ENCODE results near the gene KIF21B.

The KIF21B gene

DNA sequence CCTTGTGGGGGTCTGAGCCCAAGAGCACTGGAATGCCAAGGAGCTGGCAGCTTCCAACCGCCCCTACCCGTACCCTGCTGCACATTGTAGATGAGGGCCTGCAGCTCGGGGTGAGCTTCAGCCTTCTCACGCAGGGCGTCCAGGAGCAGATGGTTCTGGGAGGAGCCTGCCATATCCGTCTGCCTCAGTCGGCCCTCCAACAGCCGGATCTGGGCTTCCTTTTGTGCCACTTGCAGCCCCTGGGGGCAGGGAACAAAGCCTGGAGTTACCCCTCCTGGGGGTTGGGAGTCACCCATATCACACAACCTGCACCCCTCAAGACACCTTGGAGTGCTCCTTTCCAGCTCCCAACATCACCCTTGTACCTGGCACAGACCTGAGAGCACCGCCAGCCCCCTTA lies 34.8 kb downstream of the KIF21B start:
- no peak for TF ChIP-seq POLR2A (IDR thresholded peaks at IDR 0.05; ENCODE audit: low read depth, low read length)
- no peak for TF ChIP-seq TAF1 (IDR thresholded peaks at IDR 0.05; ENCODE audit: borderline replicate concordance, low read depth, low read length)
- TF ChIP-seq POLR2AphosphoS5 (IDR thresholded peaks at IDR 0.05; ENCODE audit: low read depth, low read length) = no peak
- DNase-seq (ENCODE audit: insufficient read length) = no peak
- no peak for FAIRE-seq

DNA sequence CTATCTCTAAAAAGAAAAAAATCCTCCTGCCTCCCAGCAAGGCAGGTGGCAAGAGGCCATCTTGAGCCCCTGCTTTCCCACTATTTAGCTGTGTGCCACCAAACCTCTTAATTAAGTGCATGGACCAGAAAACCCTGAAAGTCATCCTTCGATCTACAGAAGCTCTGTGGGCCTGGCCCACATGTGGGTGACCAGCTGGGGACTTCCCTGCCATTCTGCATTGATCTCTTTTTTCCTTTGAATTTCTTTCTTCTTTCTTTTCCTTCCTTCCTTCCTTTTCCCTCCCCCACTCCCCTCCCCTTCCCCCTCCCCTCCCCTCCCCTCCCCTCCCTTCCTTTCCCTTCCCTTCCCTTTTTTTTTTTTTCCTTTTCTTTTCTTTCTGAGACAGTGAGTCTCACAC lies 38.0 kb downstream of the KIF21B start:
- TF ChIP-seq POLR2AphosphoS5 (IDR thresholded peaks at IDR 0.05; ENCODE audit: low read depth, low read length) (no peak), POLR2A (IDR thresholded peaks at IDR 0.05; ENCODE audit: low read depth, low read length) (no peak)
- DNase-seq (ENCODE audit: insufficient read length) (no peak), FAIRE-seq (no peak)

DNA sequence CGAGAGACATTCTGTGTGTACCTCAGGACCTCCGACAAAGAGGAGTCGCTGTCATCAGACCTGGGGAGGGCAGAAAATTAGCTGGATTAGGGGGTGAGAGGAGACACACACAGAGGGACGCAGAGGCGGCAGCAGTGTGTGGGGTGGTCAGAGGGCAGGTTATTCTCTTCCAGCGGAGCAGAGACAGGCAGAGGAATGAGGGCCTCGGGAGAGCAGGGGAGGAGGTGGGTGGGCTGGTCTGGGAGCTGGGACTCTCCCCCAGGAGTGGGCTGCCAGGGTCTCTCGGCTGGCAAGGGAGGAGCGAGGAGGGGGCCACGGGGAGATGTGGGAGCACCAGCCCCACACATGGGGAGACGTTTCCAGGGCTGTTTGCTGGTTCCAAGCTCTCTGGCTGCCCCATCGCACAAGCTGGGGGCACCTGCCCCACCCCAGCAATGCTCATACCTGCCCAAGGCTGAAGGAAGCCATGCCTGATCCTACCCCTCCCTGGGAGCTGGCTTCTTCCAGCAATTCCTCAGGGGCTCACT lies 40.4 kb downstream of the KIF21B start:
- FAIRE-seq (no peak), DNase-seq (ENCODE audit: insufficient read length) (no peak)
- no peak for TF ChIP-seq TAF1 (IDR thresholded peaks at IDR 0.05; ENCODE audit: borderline replicate concordance, low read depth, low read length)
- no peak for TF ChIP-seq POLR2A (IDR thresholded peaks at IDR 0.05; ENCODE audit: low read depth, low read length)
- TF ChIP-seq POLR2AphosphoS5 (IDR thresholded peaks at IDR 0.05; ENCODE audit: low read depth, low read length) = no peak

DNA sequence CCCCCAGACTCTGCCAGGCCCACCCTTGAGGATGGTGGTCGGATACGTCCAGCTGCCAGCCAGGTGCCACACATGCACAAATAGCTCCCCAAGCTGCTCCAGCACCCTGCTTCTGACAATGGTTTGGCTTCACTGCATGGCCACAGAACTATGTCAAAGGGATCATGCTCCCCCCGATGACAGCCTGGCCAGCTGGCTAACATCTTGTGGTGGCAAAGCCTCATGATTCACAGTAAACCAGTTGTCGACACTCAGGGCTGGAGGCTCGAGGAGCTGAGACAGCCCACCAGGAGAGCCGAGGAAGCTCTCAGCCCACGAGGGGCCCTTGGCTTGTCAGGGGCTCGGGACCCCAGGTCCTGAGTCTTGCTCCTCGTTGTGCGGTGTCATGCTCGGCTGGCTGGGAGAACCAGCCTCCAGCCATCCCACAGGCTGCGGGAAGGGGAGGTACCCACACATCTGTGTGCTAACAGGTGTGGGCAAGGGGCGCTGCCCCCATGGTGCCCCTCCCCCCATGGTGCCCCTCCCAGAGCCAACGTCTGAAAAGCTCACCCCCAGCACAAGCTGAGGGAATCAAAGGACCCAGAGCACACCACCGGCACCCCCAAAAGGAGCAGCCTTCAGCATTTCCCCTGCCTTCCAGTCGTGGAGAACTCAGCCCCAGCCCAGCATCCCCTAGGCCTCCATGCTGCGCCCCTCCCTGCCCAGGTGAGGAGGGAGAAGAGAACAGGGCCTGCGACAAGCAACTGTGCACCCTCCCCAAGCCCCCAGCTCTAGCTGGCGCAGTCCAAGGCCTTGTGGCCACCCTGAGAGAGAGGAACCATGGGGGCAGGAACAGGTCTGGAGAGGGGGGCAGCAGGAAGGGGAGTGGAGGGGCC lies 41.2 kb downstream of the KIF21B start:
- DNase-seq (ENCODE audit: insufficient read length) (no peak), FAIRE-seq (no peak)
- no peak for TF ChIP-seq POLR2AphosphoS5 (IDR thresholded peaks at IDR 0.05; ENCODE audit: low read depth, low read length)
- TF ChIP-seq TAF1 (IDR thresholded peaks at IDR 0.05; ENCODE audit: borderline replicate concordance, low read depth, low read length) = no peak
- TF ChIP-seq POLR2A (IDR thresholded peaks at IDR 0.05; ENCODE audit: low read depth, low read length) = no peak

DNA sequence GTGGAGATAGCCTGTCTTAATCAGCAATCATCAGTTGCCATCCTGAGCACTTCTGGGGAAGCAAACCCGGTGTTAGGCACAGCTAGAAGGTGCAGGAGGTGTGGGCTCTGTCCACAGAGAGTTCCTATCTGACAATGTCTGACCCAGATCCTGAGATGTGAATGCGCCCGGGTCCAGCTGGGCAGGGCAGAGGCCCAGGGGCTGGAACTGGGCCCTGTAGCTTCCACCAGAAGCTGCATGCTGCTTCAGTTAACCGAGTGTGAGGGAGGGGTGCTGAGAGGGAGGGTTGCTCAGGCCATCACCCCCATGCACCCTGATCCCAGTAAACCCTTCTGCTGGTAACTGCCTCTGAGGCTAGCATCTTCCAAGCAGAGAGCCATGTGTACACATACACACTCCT lies 42.2 kb downstream of the KIF21B start:
- TF ChIP-seq TAF1 (IDR thresholded peaks at IDR 0.05; ENCODE audit: borderline replicate concordance, low read depth, low read length) = no peak
- no peak for TF ChIP-seq POLR2AphosphoS5 (IDR thresholded peaks at IDR 0.05; ENCODE audit: low read depth, low read length)
- no peak for TF ChIP-seq POLR2A (IDR thresholded peaks at IDR 0.05; ENCODE audit: low read depth, low read length)
- FAIRE-seq = no peak
- DNase-seq (ENCODE audit: insufficient read length) = no peak

DNA sequence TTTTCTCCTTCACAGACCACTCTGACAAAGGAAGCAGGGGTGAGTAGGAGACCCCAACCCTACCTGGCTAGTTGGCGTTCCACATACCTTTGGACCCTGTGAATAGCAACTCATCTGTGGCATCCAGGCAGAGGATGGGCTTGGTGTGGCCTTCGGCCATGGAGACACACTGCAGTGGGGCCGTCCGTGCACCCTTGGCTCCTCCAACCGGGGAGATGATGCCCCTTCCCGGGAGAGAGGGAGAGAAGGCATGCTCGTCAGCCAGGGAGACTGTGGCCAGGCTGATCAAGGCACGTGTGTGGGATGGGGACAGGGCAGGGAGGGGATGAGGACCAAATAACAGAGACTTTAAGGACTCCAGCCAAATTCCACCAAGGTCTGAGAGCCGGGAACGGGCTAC lies 42.6 kb downstream of the KIF21B start:
- FAIRE-seq (no peak), DNase-seq (ENCODE audit: insufficient read length) (no peak)
- TF ChIP-seq TAF1 (IDR thresholded peaks at IDR 0.05; ENCODE audit: borderline replicate concordance, low read depth, low read length) (no peak), POLR2A (IDR thresholded peaks at IDR 0.05; ENCODE audit: low read depth, low read length) (no peak), POLR2AphosphoS5 (IDR thresholded peaks at IDR 0.05; ENCODE audit: low read depth, low read length) (no peak)

DNA sequence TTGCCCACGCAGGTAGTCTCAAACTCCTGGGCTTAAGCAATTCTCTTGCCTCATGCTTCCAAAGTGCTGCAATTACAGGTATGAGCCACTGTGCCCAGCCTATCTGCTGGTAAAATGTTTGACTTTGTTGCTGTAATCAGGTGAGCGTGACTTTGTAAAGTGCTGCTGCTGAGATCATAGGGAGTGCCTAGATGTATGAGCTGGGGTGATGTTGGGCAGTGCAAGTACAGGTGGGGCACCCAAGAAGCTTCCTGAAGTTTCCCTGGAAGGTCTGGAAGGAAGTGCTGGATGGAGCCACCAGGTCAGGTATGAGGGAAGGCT lies 43.1 kb downstream of the KIF21B start:
- TF ChIP-seq POLR2A (IDR thresholded peaks at IDR 0.05; ENCODE audit: low read depth, low read length) (no peak), TAF1 (IDR thresholded peaks at IDR 0.05; ENCODE audit: borderline replicate concordance, low read depth, low read length) (no peak), POLR2AphosphoS5 (IDR thresholded peaks at IDR 0.05; ENCODE audit: low read depth, low read length) (no peak)
- DNase-seq (ENCODE audit: insufficient read length) = no peak
- no peak for FAIRE-seq

DNA sequence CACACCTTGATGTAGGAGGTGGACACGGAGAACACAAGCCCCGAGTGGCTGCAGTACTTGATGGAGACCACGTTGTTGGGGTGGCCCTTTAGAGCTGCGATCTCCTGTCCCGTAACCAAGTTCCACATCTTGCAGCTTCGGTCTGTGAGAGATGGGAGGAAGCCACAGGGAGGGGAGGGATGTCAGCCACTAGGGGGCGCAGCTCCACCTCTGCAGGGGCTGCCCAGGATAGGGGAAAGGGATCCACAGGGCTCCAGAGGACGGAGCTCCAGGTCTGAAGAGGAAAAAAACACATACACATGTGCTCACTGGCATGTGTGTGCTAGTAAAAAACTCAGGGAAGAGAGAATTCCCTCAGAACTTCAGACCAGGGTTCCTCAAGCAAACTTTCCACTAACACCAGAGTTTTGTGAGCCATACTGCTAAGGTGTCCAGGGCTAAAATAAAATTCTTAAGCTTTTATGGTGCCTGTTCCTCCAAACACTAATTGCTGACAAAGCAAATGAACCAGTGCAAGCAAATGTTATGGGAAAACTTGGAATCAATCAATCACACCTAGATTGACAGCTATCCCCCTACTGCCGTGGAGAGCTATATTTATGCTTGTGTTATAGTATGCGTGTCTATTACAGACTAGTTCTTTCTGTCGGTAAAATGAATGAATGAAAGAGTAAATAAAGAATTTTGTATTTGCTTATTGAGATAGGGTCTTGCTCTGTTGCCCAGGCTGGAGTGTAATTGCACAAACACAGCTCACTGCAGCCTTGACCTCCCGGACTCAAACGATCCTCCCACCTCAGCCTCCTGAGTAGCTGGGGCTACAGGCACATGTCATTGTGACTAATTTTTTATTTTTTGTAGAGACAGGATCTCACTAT lies 43.7 kb downstream of the KIF21B start:
- FAIRE-seq (peak; percentile 86), DNase-seq (ENCODE audit: insufficient read length) (peak; percentile 76)
- TF ChIP-seq POLR2A (IDR thresholded peaks at IDR 0.05; ENCODE audit: low read depth, low read length) (no peak), TAF1 (IDR thresholded peaks at IDR 0.05; ENCODE audit: borderline replicate concordance, low read depth, low read length) (no peak), POLR2AphosphoS5 (IDR thresholded peaks at IDR 0.05; ENCODE audit: low read depth, low read length) (no peak)

DNA sequence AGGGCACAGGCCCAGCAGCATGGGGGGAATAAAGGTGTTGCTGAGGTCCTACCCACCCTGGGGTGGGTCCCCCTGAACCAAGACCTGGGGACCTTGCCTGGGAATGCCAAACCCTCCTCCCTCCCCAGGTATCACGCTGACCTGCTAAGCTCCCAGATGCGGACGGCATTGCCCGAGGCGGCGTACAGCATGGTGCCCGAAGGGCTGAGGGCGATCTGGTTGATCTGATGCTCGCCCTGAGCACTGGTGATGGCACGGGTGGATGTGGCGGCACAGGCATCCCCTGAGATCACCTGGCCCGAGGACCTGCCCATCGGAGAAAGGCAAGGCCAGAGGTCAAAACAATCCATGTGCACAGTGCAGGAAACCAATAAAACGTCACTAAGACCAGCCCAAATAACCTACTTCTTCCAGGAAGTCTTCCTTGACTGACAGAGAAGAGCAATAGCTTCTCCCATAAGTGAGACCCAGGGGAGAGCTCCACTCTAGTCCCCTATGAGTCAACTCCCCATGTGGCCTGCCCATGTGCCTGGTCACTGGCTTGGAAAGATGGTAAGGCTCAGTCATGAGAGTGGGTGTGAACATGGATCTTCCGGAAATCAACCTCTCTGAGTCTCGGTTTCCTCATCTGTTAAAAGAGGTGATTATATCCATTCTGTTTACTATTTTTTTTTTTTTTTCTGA lies 46.3 kb downstream of the KIF21B start:
- no peak for DNase-seq (ENCODE audit: insufficient read length)
- FAIRE-seq = no peak

DNA sequence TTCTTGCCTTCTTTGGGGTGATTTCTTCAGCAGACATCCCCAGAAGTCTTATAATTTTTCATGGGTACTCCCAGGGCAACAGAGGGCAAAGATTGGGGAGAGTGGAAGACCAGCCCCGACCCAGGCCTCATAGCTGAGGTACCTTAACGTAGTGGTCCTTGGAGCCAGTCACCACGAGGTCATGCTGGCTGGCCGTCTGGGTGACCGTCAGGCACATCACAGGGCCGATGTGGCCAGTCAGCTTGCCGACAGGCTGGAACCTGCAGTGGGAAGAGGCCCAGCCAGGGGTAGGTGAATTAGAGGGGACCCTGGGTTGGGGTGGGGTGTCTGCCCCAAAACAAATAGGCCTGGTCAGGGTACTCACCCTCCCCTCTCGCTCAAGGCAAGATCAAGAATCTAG lies 46.9 kb downstream of the KIF21B start:
- no peak for TF ChIP-seq POLR2A (IDR thresholded peaks at IDR 0.05; ENCODE audit: low read depth, low read length)
- TF ChIP-seq TAF1 (IDR thresholded peaks at IDR 0.05; ENCODE audit: borderline replicate concordance, low read depth, low read length) = no peak
- no peak for TF ChIP-seq POLR2AphosphoS5 (IDR thresholded peaks at IDR 0.05; ENCODE audit: low read depth, low read length)
- FAIRE-seq (no peak), DNase-seq (ENCODE audit: insufficient read length) (no peak)

More for the DNA sequence above, 46.3 kb downstream of the KIF21B start:
- TF ChIP-seq POLR2A (IDR thresholded peaks at IDR 0.05; ENCODE audit: low read depth, low read length) (no peak), TAF1 (IDR thresholded peaks at IDR 0.05; ENCODE audit: borderline replicate concordance, low read depth, low read length) (no peak)

DNA sequence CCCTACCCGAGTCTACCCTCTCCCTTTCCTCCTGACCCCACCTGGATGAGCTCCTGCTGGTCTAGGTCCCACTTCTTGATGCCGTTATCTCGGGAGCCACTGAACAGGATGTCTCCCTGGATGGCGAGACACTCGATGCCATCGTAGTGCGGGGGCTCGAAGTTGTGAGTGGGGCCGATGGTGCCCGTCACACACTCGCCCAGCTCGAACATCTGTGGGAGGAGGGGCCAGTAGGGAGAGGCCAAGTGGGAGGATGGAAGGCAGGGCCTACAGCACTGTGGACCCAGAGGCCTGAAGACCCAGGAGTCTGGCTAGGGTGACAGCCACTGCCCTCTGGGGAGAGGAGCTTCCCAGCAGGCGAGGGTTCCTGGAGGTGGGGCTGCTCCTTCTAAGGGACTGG lies 48.1 kb downstream of the KIF21B start:
- FAIRE-seq = no peak
- TF ChIP-seq POLR2AphosphoS5 (IDR thresholded peaks at IDR 0.05; ENCODE audit: low read depth, low read length) = no peak
- TF ChIP-seq TAF1 (IDR thresholded peaks at IDR 0.05; ENCODE audit: borderline replicate concordance, low read depth, low read length) = no peak
- no peak for TF ChIP-seq POLR2A (IDR thresholded peaks at IDR 0.05; ENCODE audit: low read depth, low read length)
- DNase-seq (ENCODE audit: insufficient read length) = no peak
